ENCODE data around the gene DET1.

DNA sequence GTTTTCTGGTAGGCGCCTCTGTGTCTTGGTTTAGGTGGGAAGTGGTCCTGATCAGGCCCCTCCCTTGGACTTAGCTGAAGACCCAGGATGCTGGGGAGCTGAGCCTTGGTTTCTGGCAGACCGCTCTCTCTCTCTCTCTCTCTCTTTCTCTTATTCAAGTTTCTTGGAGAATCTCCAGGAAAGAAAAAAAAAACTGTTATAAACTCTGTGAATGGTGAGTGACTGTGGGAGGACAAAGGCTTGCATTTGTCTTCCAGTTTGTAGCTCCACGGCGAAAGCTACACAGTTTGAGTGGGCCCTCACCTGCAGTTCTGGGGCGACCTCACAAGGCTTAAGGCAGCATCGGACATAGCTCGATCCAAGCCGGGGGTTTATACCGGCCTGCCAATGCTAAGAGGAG lies 7.5 kb downstream of the DET1 start:
- TF ChIP-seq POLR2A (IDR thresholded peaks at IDR 0.05) (no peak), POLR2AphosphoS5 (IDR thresholded peaks at IDR 0.05) (no peak), EP300 (IDR thresholded peaks at IDR 0.05; ENCODE audit: low read depth) (no peak)
- TF ChIP-seq, protein P1, sequence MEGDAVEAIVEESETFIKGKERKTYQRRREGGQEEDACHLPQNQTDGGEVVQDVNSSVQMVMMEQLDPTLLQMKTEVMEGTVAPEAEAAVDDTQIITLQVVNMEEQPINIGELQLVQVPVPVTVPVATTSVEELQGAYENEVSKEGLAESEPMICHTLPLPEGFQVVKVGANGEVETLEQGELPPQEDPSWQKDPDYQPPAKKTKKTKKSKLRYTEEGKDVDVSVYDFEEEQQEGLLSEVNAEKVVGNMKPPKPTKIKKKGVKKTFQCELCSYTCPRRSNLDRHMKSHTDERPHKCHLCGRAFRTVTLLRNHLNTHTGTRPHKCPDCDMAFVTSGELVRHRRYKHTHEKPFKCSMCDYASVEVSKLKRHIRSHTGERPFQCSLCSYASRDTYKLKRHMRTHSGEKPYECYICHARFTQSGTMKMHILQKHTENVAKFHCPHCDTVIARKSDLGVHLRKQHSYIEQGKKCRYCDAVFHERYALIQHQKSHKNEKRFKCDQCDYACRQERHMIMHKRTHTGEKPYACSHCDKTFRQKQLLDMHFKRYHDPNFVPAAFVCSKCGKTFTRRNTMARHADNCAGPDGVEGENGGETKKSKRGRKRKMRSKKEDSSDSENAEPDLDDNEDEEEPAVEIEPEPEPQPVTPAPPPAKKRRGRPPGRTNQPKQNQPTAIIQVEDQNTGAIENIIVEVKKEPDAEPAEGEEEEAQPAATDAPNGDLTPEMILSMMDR (IDR thresholded peaks at IDR 0.05), result no peak

Data from transverse colon (tissue), 4 donors.